ENCODE data around the gene AXIN1. TPM values are rescaled to one million over a fixed set of nuclear protein-coding genes. Genes with fewer than 3 reads are reported as not detected.

The AXIN1 gene
- total RNA-seq, 1 experiment from 2014 or later: 49.8 TPM

- peaks cover 3% of the 10 kb centered on the region for H3K4me1 Mint-ChIP-seq (ENCODE audit: low read depth, unreplicated experiment)
- H3K27ac Mint-ChIP-seq (ENCODE audit: unreplicated experiment): no peak overlapping the region
- peaks cover 31% of the 10 kb centered on the region for H3K27me3 Mint-ChIP-seq (ENCODE audit: unreplicated experiment)
- no TSS peak for BruUV-seq (replicated peaks)
- no peak for TF ChIP-seq CTCF (IDR thresholded peaks at IDR 0.05; ENCODE audit: unreplicated experiment)
- intact Hi-C loops (cut with micrococcal nuclease; ENCODE audit: unreplicated experiment): no loop called here
- CTCF ChIA-PET: no interaction called here
- DNase-seq: peak; percentile 59
- H3K36me3 Mint-ChIP-seq (ENCODE audit: insufficient read depth, unreplicated experiment): no peaks in the 10 kb centered on the region
- no peak overlapping the region for H3K4me3 Mint-ChIP-seq (ENCODE audit: low read depth, unreplicated experiment)
- no peaks in the 10 kb centered on the region for H3K9me3 Mint-ChIP-seq (ENCODE audit: low read depth, unreplicated experiment)
Measured at GRCh38 chr16:273547-274421, 78.7 kb downstream of the AXIN1 start.

GRCh38 chr16:272633-273546 is 79.6 kb downstream of the AXIN1 start:
- no peak for DNase-seq
- H3K4me3 Mint-ChIP-seq (ENCODE audit: low read depth, unreplicated experiment): peak overlapping the region; percentile 15
- no peaks in the 10 kb centered on the region for H3K9me3 Mint-ChIP-seq (ENCODE audit: low read depth, unreplicated experiment)
- H3K4me1 Mint-ChIP-seq (ENCODE audit: low read depth, unreplicated experiment): peaks cover 12% of the 10 kb centered on the region
- intact Hi-C loops (cut with micrococcal nuclease; ENCODE audit: unreplicated experiment): no loop called here
- CTCF ChIA-PET: no interaction called here
- peaks cover 6% of the 10 kb centered on the region for H3K36me3 Mint-ChIP-seq (ENCODE audit: insufficient read depth, unreplicated experiment)
- peaks cover 31% of the 10 kb centered on the region for H3K27me3 Mint-ChIP-seq (ENCODE audit: unreplicated experiment)
- no peak overlapping the region for H3K27ac Mint-ChIP-seq (ENCODE audit: unreplicated experiment)
- BruUV-seq (replicated peaks): no TSS peak
- TF ChIP-seq CTCF (IDR thresholded peaks at IDR 0.05; ENCODE audit: unreplicated experiment): no peak

- no peak for TF ChIP-seq CTCF (IDR thresholded peaks at IDR 0.05; ENCODE audit: unreplicated experiment)
- BruUV-seq (replicated peaks): no TSS peak
- no peak overlapping the region for H3K27ac Mint-ChIP-seq (ENCODE audit: unreplicated experiment)
- no peak overlapping the region for H3K4me3 Mint-ChIP-seq (ENCODE audit: low read depth, unreplicated experiment)
- DNase-seq: no peak
- H3K4me1 Mint-ChIP-seq (ENCODE audit: low read depth, unreplicated experiment): peaks cover 23% of the 10 kb centered on the region
- H3K9me3 Mint-ChIP-seq (ENCODE audit: low read depth, unreplicated experiment): no peaks in the 10 kb centered on the region
- peaks cover 18% of the 10 kb centered on the region for H3K27me3 Mint-ChIP-seq (ENCODE audit: unreplicated experiment)
- intact Hi-C loops (cut with micrococcal nuclease; ENCODE audit: unreplicated experiment): no loop called here
- CTCF ChIA-PET: no interaction called here
- peaks cover 20% of the 10 kb centered on the region for H3K36me3 Mint-ChIP-seq (ENCODE audit: insufficient read depth, unreplicated experiment)
Measured at GRCh38 chr16:270381-271255, 81.9 kb downstream of the AXIN1 start.

All from Calu3 (cell line).